HepG2 (cell line): Measurements from ENCODE around the gene ANKS4B. TPM values are rescaled to one million over a fixed set of nuclear protein-coding genes. Genes with fewer than 3 reads are reported as not detected.
A peak's percentile ranks its signal among the peaks of the same experiment; 100 is the strongest.

Experiments
- ARNT2 ChIP-seq: sonication (generic); formaldehyde crosslinking; IDR thresholded peaks from 2 replicates; pipeline ENCODE4 v1.8.0; 2022; ENCODE audit warnings: mild to moderate bottlenecking, low read depth, missing genetic modification reagents, moderate library complexity
- FOXA3 ChIP-seq: IDR thresholded peaks from 2 replicates; pipeline ENCODE4 v1.6.1; 2016; ENCODE audit warnings: missing genetic modification reagents, missing compliant biosample characterization
- MTF2 ChIP-seq: sonication (generic); formaldehyde crosslinking; IDR thresholded peaks from 2 replicates; pipeline ENCODE4 v1.5.0; 2020; ENCODE audit warnings: missing genetic modification reagents, borderline replicate concordance
- SOX6 ChIP-seq, 2 experiments: fragments of 450-650 bp in 1 of 2; sonication (generic) in 1 of 2; formaldehyde crosslinking in 1 of 2; IDR thresholded peaks; 2 replicates each; pipeline versions ENCODE4 v1.4.0 to v1.6.1; 2017 to 2020; ENCODE audit warnings: antibody characterized with exemption in 1 of 2, mild to moderate bottlenecking in 1 of 2, missing genetic modification reagents in 1 of 2
- ZNF660 ChIP-seq: sonication (generic); formaldehyde crosslinking; IDR thresholded peaks from 2 replicates; pipeline ENCODE4 v1.5.1; 2020; ENCODE audit warnings: mild to moderate bottlenecking, low read depth, missing genetic modification reagents, borderline replicate concordance
- ZNF703 ChIP-seq: sonication (generic); formaldehyde crosslinking; IDR thresholded peaks from 2 replicates; pipeline ENCODE4 v1.5.1; 2020; ENCODE audit warnings: missing genetic modification reagents, mild to moderate bottlenecking, moderate library complexity, borderline replicate concordance
- ZSCAN31 ChIP-seq: sonication (generic); formaldehyde crosslinking; IDR thresholded peaks from 2 replicates; pipeline ENCODE4 v1.5.0; 2020; ENCODE audit warnings: low read depth, mild to moderate bottlenecking, missing genetic modification reagents
- polyA plus RNA-seq, 8 experiments: library from polyadenylated mRNA; depleted of rRNA in 3 of 8; stranded (reverse) in 7 of 8; unstranded in 1 of 8; fragments of >200 nt; fragmentation: Illumina TruSeq in 4 of 8; extraction: Trizol in 4 of 8; gene quantifications; 2 replicates each; pipeline versions ENCODE4 v1.2.1 to v1.2.3, GENCODE V29; 2011 to 2016; ENCODE audit warnings: low read depth in 4 of 8, missing spikeins in 1 of 8, mixed read lengths in 1 of 8; ENCODE audit not compliant: insufficient read depth in 1 of 8
- total RNA-seq, 5 experiments: library from RNA; depleted of rRNA; stranded (reverse); fragments of >200 nt; fragmentation: Illumina TruSeq; extraction: Trizol; gene quantifications; 2 replicates each; pipeline ENCODE4 v1.2.3, GENCODE V29; 2016; ENCODE audit warnings: low read depth in 1 of 5
- TF ChIP-seq, protein P1 (sequence below): sonication (generic); formaldehyde crosslinking; IDR thresholded peaks from 2 replicates; pipeline ENCODE4 v1.4.0; 2020; ENCODE audit warnings: missing genetic modification reagents
- TF ChIP-seq, protein P2 (sequence below): sonication (generic); formaldehyde crosslinking; IDR thresholded peaks from 2 replicates; pipeline ENCODE4 v1.5.0; 2020; ENCODE audit warnings: missing genetic modification reagents, mild to moderate bottlenecking, borderline replicate concordance
- TF ChIP-seq, protein P3 (sequence below): sonication (generic); formaldehyde crosslinking; IDR thresholded peaks from 2 replicates; pipeline ENCODE4 v1.5.1; 2020; ENCODE audit warnings: mild to moderate bottlenecking, missing genetic modification reagents, borderline replicate concordance
- TF ChIP-seq, protein P4 (sequence below): IDR thresholded peaks from 2 replicates; pipeline ENCODE4 v1.4.0; 2020; ENCODE audit warnings: mild to moderate bottlenecking, missing genetic modification reagents
- TF ChIP-seq, protein P5 (sequence below): sonication (generic); formaldehyde crosslinking; IDR thresholded peaks from 2 replicates; pipeline ENCODE4 v1.8.1; 2023; ENCODE audit warnings: missing genetic modification reagents, mild to moderate bottlenecking, borderline replicate concordance
- TF ChIP-seq, protein P6 (sequence below): IDR thresholded peaks from 2 replicates; pipeline ENCODE4 v1.6.1; 2012; ENCODE audit warnings: low read depth, low read length, improper control_type of control experiment

Gene ANKS4B
- total and polyA plus RNA-seq, 2 of the 13 experiments (the other 11 are each of a cell fraction or from before 2014, with no cell fraction given) = 6.5 to 30.0 TPM

DNA sequence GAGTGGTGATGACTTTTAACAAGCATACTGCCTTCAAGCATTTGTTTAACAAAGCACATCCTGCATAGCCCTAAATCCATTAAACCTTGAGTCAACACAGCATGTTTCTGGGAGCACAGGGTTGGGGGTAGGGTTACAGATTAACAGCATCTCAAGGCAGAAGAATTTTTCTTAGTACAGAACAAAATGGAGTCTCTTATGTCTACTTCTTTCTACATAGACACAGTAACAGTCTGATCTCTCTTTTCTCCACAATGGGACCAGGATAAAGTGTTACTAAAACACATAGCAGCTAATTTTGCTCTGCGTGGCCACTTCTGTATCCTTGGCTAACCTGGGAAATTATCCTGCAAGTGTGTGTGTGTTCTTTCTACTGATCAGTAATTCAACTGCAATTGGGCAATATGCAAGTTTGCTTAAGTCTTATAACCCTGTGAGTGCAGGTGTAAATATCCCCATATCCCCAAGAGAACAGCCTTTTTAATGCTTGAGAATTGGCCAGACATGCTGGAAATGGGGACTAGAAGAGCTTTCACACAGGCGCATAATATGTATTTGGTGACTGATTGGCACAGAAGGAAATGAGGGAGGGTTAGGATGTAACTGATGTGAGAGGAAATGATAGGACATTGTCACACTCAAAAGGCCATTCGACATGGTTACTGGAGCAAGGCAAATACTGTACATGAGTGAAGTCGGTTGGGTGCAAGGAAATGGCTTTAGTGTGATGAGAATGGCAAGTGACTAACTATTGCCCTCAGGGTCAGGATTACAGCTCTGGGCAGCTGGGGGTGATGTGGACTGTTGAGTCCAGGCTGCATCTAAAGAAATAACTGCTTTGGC lies 10.8 kb upstream of the ANKS4B start (continued):
- TF ChIP-seq, protein P1, sequence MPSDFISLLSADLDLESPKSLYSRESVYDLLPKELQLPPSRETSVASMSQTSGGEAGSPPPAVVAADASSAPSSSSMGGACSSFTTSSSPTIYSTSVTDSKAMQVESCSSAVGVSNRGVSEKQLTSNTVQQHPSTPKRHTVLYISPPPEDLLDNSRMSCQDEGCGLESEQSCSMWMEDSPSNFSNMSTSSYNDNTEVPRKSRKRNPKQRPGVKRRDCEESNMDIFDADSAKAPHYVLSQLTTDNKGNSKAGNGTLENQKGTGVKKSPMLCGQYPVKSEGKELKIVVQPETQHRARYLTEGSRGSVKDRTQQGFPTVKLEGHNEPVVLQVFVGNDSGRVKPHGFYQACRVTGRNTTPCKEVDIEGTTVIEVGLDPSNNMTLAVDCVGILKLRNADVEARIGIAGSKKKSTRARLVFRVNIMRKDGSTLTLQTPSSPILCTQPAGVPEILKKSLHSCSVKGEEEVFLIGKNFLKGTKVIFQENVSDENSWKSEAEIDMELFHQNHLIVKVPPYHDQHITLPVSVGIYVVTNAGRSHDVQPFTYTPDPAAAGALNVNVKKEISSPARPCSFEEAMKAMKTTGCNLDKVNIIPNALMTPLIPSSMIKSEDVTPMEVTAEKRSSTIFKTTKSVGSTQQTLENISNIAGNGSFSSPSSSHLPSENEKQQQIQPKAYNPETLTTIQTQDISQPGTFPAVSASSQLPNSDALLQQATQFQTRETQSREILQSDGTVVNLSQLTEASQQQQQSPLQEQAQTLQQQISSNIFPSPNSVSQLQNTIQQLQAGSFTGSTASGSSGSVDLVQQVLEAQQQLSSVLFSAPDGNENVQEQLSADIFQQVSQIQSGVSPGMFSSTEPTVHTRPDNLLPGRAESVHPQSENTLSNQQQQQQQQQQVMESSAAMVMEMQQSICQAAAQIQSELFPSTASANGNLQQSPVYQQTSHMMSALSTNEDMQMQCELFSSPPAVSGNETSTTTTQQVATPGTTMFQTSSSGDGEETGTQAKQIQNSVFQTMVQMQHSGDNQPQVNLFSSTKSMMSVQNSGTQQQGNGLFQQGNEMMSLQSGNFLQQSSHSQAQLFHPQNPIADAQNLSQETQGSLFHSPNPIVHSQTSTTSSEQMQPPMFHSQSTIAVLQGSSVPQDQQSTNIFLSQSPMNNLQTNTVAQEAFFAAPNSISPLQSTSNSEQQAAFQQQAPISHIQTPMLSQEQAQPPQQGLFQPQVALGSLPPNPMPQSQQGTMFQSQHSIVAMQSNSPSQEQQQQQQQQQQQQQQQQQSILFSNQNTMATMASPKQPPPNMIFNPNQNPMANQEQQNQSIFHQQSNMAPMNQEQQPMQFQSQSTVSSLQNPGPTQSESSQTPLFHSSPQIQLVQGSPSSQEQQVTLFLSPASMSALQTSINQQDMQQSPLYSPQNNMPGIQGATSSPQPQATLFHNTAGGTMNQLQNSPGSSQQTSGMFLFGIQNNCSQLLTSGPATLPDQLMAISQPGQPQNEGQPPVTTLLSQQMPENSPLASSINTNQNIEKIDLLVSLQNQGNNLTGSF (CRISPR knock-in tag) = no peak
- TF ChIP-seq FOXA3 (CRISPR knock-in tag) (peak; percentile 53), ZNF703 (no peak), SOX6 (IDR thresholded peaks at IDR 0.05) (no peak), SOX6 (CRISPR knock-in tag; IDR thresholded peaks at IDR 0.05) (peak; percentile 52), ARNT2 (CRISPR knock-in tag) (no peak), MTF2 (CRISPR knock-in tag) (no peak), ZNF660 (no peak), ZSCAN31 (CRISPR knock-in tag) (no peak)
- TF ChIP-seq, protein P2, sequence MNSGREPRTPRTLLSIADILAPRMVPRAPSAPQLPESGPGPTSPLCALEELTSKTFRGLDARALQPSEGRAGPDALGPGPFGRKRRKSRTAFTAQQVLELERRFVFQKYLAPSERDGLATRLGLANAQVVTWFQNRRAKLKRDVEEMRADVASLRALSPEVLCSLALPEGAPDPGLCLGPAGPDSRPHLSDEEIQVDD (CRISPR knock-in tag) = no peak
- TF ChIP-seq, protein P3, sequence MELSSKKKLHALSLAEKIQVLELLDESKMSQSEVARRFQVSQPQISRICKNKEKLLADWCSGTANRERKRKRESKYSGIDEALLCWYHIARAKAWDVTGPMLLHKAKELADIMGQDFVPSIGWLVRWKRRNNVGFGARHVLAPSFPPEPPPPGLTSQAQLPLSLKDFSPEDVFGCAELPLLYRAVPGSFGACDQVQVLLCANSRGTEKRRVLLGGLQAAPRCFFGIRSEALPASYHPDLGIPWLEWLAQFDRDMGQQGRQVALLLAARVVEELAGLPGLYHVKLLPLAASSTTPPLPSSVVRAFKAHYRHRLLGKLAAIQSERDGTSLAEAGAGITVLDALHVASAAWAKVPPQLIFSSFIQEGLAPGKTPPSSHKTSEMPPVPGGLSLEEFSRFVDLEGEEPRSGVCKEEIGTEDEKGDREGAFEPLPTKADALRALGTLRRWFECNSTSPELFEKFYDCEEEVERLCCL = no peak
- TF ChIP-seq, protein P4, sequence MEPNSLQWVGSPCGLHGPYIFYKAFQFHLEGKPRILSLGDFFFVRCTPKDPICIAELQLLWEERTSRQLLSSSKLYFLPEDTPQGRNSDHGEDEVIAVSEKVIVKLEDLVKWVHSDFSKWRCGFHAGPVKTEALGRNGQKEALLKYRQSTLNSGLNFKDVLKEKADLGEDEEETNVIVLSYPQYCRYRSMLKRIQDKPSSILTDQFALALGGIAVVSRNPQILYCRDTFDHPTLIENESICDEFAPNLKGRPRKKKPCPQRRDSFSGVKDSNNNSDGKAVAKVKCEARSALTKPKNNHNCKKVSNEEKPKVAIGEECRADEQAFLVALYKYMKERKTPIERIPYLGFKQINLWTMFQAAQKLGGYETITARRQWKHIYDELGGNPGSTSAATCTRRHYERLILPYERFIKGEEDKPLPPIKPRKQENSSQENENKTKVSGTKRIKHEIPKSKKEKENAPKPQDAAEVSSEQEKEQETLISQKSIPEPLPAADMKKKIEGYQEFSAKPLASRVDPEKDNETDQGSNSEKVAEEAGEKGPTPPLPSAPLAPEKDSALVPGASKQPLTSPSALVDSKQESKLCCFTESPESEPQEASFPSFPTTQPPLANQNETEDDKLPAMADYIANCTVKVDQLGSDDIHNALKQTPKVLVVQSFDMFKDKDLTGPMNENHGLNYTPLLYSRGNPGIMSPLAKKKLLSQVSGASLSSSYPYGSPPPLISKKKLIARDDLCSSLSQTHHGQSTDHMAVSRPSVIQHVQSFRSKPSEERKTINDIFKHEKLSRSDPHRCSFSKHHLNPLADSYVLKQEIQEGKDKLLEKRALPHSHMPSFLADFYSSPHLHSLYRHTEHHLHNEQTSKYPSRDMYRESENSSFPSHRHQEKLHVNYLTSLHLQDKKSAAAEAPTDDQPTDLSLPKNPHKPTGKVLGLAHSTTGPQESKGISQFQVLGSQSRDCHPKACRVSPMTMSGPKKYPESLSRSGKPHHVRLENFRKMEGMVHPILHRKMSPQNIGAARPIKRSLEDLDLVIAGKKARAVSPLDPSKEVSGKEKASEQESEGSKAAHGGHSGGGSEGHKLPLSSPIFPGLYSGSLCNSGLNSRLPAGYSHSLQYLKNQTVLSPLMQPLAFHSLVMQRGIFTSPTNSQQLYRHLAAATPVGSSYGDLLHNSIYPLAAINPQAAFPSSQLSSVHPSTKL = peak; percentile 75
- TF ChIP-seq, protein P5, sequence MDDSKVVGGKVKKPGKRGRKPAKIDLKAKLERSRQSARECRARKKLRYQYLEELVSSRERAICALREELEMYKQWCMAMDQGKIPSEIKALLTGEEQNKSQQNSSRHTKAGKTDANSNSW (CRISPR knock-in tag) = no peak
- TF ChIP-seq, protein P6, sequence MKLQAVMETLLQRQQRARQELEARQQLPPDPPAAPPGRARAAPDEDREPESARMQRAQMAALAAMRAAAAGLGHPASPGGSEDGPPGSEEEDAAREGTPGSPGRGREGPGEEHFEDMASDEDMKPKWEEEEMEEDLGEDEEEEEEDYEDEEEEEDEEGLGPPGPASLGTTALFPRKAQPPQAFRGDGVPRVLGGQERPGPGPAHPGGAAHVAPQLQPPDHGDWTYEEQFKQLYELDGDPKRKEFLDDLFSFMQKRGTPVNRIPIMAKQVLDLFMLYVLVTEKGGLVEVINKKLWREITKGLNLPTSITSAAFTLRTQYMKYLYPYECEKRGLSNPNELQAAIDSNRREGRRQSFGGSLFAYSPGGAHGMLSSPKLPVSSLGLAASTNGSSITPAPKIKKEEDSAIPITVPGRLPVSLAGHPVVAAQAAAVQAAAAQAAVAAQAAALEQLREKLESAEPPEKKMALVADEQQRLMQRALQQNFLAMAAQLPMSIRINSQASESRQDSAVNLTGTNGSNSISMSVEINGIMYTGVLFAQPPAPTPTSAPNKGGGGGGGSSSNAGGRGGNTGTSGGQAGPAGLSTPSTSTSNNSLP = no peak
